ENCODE data around the gene KLHL7.

GRCh38 chr7:23226844-23227450, 121.4 kb downstream of the KLHL7 start:
- TF ChIP-seq CTCF (IDR thresholded peaks at IDR 0.05) (no peak), POLR2A (IDR thresholded peaks at IDR 0.05; ENCODE audit: low read depth) (no peak), EP300 (IDR thresholded peaks at IDR 0.05) (no peak)
